Measurements from ENCODE around the gene KLRC1.
"Not testable (repeated sequence)": the region's sequence is repeated elsewhere in the genome, so short reads cannot be mapped to it uniquely, and the experiment has no call there.

KLRC1 gene

GRCh38 chr12:10453156-10453555, at the start of gene KLRC1:
Gene KLRC1 (minus strand): TSS chr12:10453377. CDS start chr12:10451156, 2,221 bp downstream.
- no peak for DNase-seq (ENCODE audit: low spot score)

DNA sequence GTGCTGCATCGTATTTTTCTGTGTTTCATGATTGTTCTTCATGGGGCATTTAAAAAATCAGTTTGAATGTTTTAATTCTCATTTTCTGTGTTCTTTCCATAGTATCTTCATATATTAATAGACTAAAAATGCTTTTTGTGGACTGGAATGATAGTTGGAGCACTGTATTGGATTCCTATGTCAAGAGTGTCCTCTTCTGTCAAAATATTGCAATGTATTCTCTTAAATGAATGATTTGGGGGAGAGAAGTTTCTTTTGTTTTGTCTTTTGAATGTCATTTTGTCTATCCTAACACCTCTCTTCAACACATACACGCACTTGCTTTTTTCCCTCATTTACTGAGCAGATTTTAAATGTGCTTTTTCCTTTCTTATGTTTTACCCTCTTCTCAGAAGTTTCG, 47.9 kb upstream of the KLRC1 start:
- DNase-seq (ENCODE audit: low spot score), result peak; percentile 3

DNA sequence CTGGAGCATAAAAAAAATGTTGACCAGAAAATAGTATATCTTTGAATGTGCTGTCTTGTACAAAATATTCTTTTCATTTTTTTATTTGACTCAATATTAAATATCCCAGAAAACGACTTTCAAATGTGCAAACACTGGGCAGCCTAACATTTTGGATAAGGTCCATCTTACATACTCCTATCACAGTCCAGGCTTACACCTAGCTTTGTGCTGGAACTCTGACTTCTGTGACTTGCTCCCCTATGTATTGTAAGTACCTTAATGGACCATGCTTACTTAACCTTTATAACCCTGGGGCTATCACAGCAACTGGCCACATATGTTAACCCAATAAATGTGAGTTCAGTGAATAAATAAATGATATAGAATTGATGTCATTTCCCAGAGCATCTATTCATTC, 44.9 kb upstream of the KLRC1 start:
- no peak for DNase-seq (ENCODE audit: low spot score)

- DNase-seq (ENCODE audit: low spot score), result no peak
Observed at GRCh38 chr12:10497602-10498001, 44.4 kb upstream of the KLRC1 start.

DNA sequence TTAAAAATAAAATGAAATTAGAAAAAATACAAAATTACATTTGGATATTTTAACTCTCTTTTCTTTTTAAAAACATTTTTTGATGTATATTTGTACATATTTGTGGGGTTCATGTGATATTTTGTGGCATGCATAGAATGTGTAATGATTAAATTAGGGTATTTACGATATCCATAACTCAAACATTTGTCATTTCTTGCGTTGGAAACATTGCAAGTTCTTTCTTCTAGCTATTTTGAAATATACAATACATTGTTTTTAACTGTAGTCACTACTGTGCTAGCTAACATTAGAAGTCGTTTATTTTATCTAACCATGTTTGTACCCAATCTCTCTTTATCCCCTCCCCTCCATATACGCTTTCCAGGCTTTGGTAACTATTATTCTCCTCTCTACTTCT, 38.6 kb upstream of the KLRC1 start:
- DNase-seq (ENCODE audit: low spot score), result no peak

DNA sequence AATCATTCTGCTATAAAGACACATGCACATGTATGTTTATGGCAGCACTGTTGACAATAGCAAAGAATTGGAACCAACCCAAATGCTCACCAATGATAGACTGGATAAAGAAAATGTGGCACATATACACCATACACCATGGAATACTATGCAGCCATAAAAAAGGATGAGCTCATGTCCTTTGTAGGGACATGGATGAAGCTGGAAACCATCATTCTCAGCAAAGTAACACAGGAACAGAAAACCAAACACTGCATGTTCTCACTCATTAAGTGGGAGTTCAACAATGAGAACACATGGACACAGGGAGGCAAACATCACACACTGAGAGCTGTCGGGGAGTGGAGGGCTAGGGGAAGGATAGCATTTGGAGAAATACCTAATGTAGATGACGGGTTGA, 34.2 kb upstream of the KLRC1 start:
- DNase-seq (ENCODE audit: low spot score), result not testable (repeated sequence)

DNA sequence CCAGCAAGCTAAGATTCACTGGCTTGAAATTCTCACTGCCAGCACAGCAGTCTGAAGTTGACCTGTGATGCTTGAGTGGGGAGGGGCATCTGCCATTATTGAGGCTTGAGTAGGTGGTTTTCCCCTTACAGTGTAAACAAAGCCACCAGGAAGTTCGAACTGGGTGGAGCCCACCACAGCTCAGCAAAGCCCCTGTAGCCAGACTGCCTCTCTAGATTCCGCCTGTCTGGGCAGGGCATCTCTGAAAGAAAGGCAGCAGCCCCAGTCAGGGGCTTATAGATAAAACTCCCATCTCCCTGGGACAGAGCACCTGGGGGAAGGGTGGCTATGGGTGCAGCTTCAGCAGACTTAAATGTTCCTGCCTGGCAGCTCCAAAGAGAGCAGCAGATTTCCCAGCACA, 28.7 kb upstream of the KLRC1 start:
- DNase-seq (ENCODE audit: low spot score), result not testable (repeated sequence)

- DNase-seq (ENCODE audit: low spot score), result not testable (repeated sequence)
Observed at GRCh38 chr12:10472808-10473207, 19.6 kb upstream of the KLRC1 start.

- DNase-seq (ENCODE audit: low spot score), result no peak
Observed at GRCh38 chr12:10469701-10470100, 16.5 kb upstream of the KLRC1 start.

DNA sequence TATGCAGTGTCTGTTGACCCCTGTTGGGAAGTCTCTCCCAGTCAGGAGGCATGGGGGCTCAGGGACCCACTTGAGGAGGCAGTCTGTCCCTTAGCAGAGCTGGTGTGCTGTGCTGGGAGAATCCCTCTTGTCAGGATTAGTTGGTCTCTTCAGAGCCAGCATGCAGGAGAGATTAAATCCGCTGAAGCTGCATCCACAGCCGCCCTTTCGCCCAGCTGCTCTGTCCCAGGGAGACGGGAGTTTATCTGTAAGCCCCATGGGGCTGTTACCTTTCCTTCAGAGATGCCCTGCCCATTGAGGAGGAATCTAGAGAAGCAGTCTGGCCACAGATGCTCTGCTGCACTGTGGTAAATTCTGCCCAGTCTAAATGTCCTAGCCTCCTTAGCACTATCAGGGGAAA, 13.1 kb upstream of the KLRC1 start:
- no peak for DNase-seq (ENCODE audit: low spot score)

- no peak for DNase-seq (ENCODE audit: low spot score)
Observed at GRCh38 chr12:10457760-10458159, 4.6 kb upstream of the KLRC1 start.

DNA sequence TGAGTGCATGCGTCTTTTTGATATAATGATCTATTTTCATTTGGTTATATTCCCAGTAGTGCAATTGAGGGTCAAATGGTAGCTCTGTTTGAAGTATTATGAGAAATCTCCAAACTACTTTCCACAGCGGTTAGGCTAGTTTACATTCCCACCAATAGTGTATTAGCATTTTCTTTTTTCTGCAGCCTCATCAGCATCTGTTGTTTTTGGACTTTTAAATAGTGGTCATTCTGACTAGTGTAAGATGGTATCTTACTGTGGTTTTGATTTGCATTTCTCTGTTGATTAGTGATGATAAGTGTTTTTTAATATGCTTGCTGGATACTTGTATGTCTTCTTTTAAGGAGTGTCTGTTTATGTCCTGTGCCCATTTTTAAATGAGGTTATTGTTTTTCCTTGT, 3.7 kb upstream of the KLRC1 start:
- DNase-seq (ENCODE audit: low spot score), result no peak

- no peak for DNase-seq (ENCODE audit: low spot score)
Observed at GRCh38 chr12:10455766-10456165, 2.6 kb upstream of the KLRC1 start.

DNA sequence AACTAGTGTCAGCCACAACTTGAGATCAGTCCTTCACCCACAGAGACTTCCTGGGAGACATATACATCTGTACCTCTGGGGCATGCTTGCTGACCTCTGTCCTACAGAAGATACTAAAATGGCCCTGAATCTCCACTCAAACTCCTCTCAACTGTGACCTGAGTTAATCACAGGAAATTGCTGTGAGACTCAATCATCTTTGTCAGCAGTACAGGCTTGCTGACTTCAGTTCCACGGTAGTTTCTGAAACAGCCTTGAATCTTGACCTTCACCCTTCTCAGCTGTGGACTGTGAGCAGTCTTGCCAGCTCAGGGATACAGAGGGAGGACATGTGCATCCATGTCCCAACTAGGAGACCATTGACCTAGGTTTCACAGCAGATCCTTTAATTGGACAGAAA, 1.4 kb upstream of the KLRC1 start:
- no peak for DNase-seq (ENCODE audit: low spot score)

DNA sequence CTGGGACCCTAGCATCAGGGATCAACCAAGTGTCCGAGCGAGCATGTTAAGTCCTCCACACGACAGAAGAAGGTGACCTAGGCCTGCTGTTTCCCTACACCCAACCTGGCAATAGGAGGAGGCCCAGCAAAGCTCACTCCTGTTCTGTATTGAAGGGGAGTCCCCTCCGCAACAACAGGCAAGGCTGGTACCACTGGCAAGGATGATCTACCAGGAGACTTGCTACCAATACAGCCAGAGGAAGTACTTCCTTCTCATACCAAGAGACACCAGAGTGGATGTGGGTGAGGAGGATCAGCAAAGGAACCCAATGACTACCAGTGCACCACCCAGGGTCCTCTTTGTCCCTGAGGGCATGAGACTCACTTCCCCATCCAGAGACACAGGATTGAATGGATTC, 4.9 kb downstream of the KLRC1 start:
- DNase-seq (ENCODE audit: low spot score), result no peak

GRCh38 chr12:10446052-10446451, 7.1 kb downstream of the KLRC1 start:
- not testable (repeated sequence) for DNase-seq (ENCODE audit: low spot score)

- not testable (repeated sequence) for DNase-seq (ENCODE audit: low spot score)
Observed at GRCh38 chr12:10441144-10441543, 12.0 kb downstream of the KLRC1 start.

GRCh38 chr12:10439608-10440274, 13.4 kb downstream of the KLRC1 start:
- DNase-seq (ENCODE audit: low spot score), result not testable (repeated sequence)

DNA sequence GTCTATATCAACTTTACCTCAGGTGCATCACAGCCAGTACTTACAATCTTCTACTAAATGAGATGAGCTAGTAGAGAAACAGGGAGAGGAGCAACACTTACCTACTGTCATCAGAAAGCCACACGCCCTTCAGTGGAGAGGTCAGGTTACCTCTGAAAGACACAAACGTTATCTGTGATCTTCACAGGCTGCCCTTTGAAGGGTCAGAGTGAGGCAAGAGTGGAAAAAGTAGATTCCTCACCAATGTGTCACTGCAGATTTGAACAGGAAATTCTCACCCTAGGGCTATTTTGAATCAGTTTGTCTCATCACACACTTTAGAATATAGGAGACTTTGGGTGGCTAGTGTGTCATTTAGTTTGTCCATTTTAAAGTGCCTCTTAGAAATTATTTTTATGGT, 15.6 kb downstream of the KLRC1 start:
- not testable (repeated sequence) for DNase-seq (ENCODE audit: low spot score)

GRCh38 chr12:10435816-10436215, 17.4 kb downstream of the KLRC1 start, which contains the start of gene KLRC2:
Gene KLRC2 (minus strand): TSS chr12:10436010. CDS start chr12:10435986, 24 bp downstream.
- DNase-seq (ENCODE audit: low spot score), result not testable (repeated sequence)

DNA sequence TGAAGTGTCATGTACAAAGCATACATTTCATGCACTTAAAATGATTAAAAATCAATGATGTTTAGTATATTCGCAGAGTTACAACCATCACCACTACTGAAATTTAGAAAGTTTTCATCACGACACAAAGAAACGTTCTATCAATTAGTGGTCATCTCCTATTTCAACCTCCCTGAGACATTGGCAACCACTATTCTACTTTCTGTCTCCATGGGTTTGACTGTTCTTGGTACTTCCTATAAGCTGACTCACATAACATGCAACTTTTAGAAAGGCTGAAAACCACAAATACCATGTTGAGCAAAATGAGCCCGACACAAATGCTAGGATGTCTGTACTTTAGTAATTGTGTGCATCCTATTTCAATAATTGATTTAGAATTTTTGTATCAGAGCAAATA, 22.6 kb downstream of the KLRC1 start:
- not testable (repeated sequence) for DNase-seq (ENCODE audit: low spot score)

- DNase-seq (ENCODE audit: low spot score), result not testable (repeated sequence)
Observed at GRCh38 chr12:10425938-10426337, 27.2 kb downstream of the KLRC1 start.

DNA sequence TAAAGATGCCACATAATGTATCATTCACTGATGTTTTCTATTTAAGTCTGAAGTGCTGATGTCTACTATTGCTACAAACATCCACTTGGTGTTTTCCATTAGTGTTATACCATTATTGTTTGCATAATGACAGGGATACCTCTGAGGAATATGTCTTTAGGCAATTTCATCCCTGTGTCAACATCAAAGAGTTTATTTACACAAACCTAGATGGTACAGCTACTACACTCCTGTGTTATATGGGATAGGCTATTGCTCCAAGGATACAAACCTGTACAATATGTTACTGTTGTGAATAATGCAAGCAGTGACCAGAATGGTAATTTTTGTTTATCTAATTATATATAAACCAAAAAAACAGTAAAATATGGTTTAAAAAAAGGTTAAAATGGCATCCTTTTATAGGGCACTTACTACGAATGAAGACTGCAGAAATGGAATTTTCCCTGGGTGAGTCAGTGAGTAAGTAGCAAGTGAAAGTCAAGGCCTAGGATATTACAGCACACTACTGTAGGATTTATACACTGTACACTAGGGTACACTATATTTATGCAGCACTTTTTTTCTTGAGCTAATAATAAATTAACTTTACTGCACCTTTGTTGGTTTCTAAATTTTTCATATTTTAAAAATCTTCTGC, 28.8 kb downstream of the KLRC1 start:
- DNase-seq (ENCODE audit: low spot score), result not testable (repeated sequence)

GRCh38 chr12:10422159-10422558, 31.0 kb downstream of the KLRC1 start:
- not testable (repeated sequence) for DNase-seq (ENCODE audit: low spot score)

Data from AG08395 (cell line).